WTC11 (cell line): Measurements from ENCODE around the gene NAGS. TPM values are rescaled to one million over a fixed set of nuclear protein-coding genes. Genes with fewer than 3 reads are reported as not detected.
"Not testable (repeated sequence)": the region's sequence is repeated elsewhere in the genome, so short reads cannot be mapped to it uniquely, and the experiment has no call there.

Experiments
- ATAC-seq: fragments of 200-7000 bp; cut with Tn5 transposase; 2 replicates; pipeline ENCODE4 v1.10.0; 2021; ENCODE audit warnings: mild to moderate bottlenecking, moderate library complexity
- CTCF ChIA-PET: fragments of 300-600 bp; sonication (Branson Sonifier 250); formaldehyde crosslinking; loops from one replicate; lab custom pipeline; 2021; ENCODE audit warnings: antibody characterized with exemption; lab: Charles Lee
- POLR2A ChIA-PET: fragments of 350-600 bp; sonication (Branson Sonifier 250); formaldehyde crosslinking; loops from one replicate; lab custom pipeline; 2021; ENCODE audit warnings: antibody characterized with exemption; lab: Charles Lee
- DNase-seq: peaks from one replicate; pipeline ENCODE4 v3.0.0; 2021; ENCODE audit warnings: low spot score
- H3K27ac Mint-ChIP-seq: 2 replicates; pipeline ENCODE4 v1.8.0; 2021; ENCODE audit warnings: mixed read lengths
- H3K27me3 Mint-ChIP-seq: 2 replicates; pipeline ENCODE4 v1.8.0; 2021; ENCODE audit warnings: low read depth, mild to moderate bottlenecking, moderate library complexity, mixed read lengths
- H3K36me3 Mint-ChIP-seq: 2 replicates; pipeline ENCODE4 v1.8.0; 2021; ENCODE audit warnings: mixed read lengths
- H3K4me1 Mint-ChIP-seq: 2 replicates; pipeline ENCODE4 v1.8.0; 2022; ENCODE audit warnings: mixed read lengths
- H3K4me3 Mint-ChIP-seq: 2 replicates; pipeline ENCODE4 v1.8.0; 2021; ENCODE audit warnings: mild to moderate bottlenecking, moderate library complexity, mixed read lengths
- H3K9me3 Mint-ChIP-seq: 2 replicates; pipeline ENCODE4 v1.8.0; 2021; ENCODE audit warnings: mixed read lengths
- CREM ChIP-seq: sonication (generic); formaldehyde crosslinking; IDR thresholded peaks from 2 replicates; pipeline ENCODE4 v1.8.1; 2022; ENCODE audit warnings: mild to moderate bottlenecking, missing genetic modification reagents, moderate library complexity
- E2F4 ChIP-seq: sonication (generic); formaldehyde crosslinking; IDR thresholded peaks from 2 replicates; pipeline ENCODE4 v1.8.1; 2022; ENCODE audit warnings: low read depth, mild to moderate bottlenecking, moderate library complexity, missing genetic modification reagents, borderline replicate concordance
- E2F5 ChIP-seq: sonication (generic); formaldehyde crosslinking; IDR thresholded peaks from 2 replicates; pipeline ENCODE4 v1.8.1; 2022; ENCODE audit warnings: mild to moderate bottlenecking, moderate library complexity, missing genetic modification reagents
- ETV6 ChIP-seq: sonication (generic); formaldehyde crosslinking; IDR thresholded peaks from 2 replicates; pipeline ENCODE4 v1.8.1; 2022; ENCODE audit warnings: mild to moderate bottlenecking, missing genetic modification reagents
- FOXP4 ChIP-seq: sonication (generic); formaldehyde crosslinking; IDR thresholded peaks from 2 replicates; pipeline ENCODE4 v1.8.0; 2022; ENCODE audit warnings: mild to moderate bottlenecking, missing genetic modification reagents
- NFE2L1 ChIP-seq: sonication (generic); formaldehyde crosslinking; IDR thresholded peaks from 2 replicates; pipeline ENCODE4 v1.8.1; 2023; ENCODE audit warnings: missing genetic modification reagents
- NR3C1 ChIP-seq: sonication (generic); formaldehyde crosslinking; conservative IDR thresholded peaks from 2 replicates; pipeline ENCODE4 v1.8.1; 2023; ENCODE audit warnings: low read depth, mild to moderate bottlenecking, missing genetic modification reagents
- PRDM15 ChIP-seq: sonication (generic); formaldehyde crosslinking; IDR thresholded peaks from 2 replicates; pipeline ENCODE4 v1.8.0; 2022; ENCODE audit warnings: missing genetic modification reagents
- SMAD3 ChIP-seq: sonication (generic); formaldehyde crosslinking; IDR thresholded peaks from 2 replicates; pipeline ENCODE4 v1.8.0; 2022; ENCODE audit warnings: missing genetic modification reagents, mild to moderate bottlenecking, borderline replicate concordance
- SMAD4 ChIP-seq: sonication (generic); formaldehyde crosslinking; IDR thresholded peaks from 2 replicates; pipeline ENCODE4 v1.8.0; 2022; ENCODE audit warnings: mild to moderate bottlenecking, missing genetic modification reagents
- ZBTB43 ChIP-seq: sonication (generic); formaldehyde crosslinking; IDR thresholded peaks from 2 replicates; pipeline ENCODE4 v1.8.1; 2023; ENCODE audit warnings: mild to moderate bottlenecking, missing genetic modification reagents
- ZNF121 ChIP-seq: sonication (generic); formaldehyde crosslinking; IDR thresholded peaks from 2 replicates; pipeline ENCODE4 v1.8.0; 2023; ENCODE audit warnings: missing genetic modification reagents
- ZNF396 ChIP-seq: fragments of 250-450 bp; sonication (Bioruptor Pico); IDR thresholded peaks from 2 replicates; pipeline ENCODE4 v1.8.0; 2021; ENCODE audit warnings: mild to moderate bottlenecking, moderate library complexity, borderline replicate concordance
- total RNA-seq: library from RNA; stranded (reverse); gene quantifications from 3 replicates; pipeline ENCODE4 v1.2.3, GENCODE V29; 2021

NAGS gene
- total RNA-seq, 1 experiment from 2014 or later, result 8.6 TPM

GRCh38 chr17:44045486-44045885 lies 41.1 kb downstream of the NAGS start:
- POLR2A ChIA-PET, result no interaction called here
- H3K4me3 Mint-ChIP-seq, result no peak overlapping the region
- no peaks in the 10 kb centered on the region for H3K27me3 Mint-ChIP-seq
- peaks cover 16% of the 10 kb centered on the region for H3K4me1 Mint-ChIP-seq
- CTCF ChIA-PET, result interaction anchor here (0.6 to 0.7 kb wide), 2 partner anchors 52 to 62 kb away, joined by 3 read pairs; no protein-coding TSS in a partner anchor
- H3K9me3 Mint-ChIP-seq, result 0 out of 2 replicates have a peak, but pooled peaks cover 3% of the 10 kb centered on the region
- H3K36me3 Mint-ChIP-seq, result peaks cover 28% of the 10 kb centered on the region
- DNase-seq (no peak), ATAC-seq (no peak)
- H3K27ac Mint-ChIP-seq, result no peak overlapping the region; the same call in 1 of the 2 replicates
- TF ChIP-seq NR3C1 (CRISPR knock-in tag) (no peak), E2F5 (no peak), NFE2L1 (CRISPR knock-in tag) (no peak), E2F4 (CRISPR knock-in tag) (no peak), CREM (no peak), SMAD3 (CRISPR knock-in tag) (no peak), ZBTB43 (CRISPR knock-in tag) (no peak), ZNF396 (CRISPR knock-in tag) (no peak), PRDM15 (CRISPR knock-in tag) (no peak), ETV6 (CRISPR knock-in tag) (no peak), SMAD4 (no peak)
- TF ChIP-seq, all 79 proteins: peak for 0

- ATAC-seq, H3K4me3 Mint-ChIP-seq, H3K27me3 Mint-ChIP-seq, POLR2A ChIA-PET, DNase-seq, H3K9me3 Mint-ChIP-seq: not testable (repeated sequence)
- Mint-ChIP-seq H3K36me3 (peaks cover 37% of the 10 kb centered on the region), H3K4me1 (peaks cover 16% of the 10 kb centered on the region), H3K27ac (peak overlapping the region; percentile 57; the same call in 1 of the 2 replicates)
- CTCF ChIA-PET, result interaction anchor here (0.7 kb wide), 1 partner anchor 37 kb away, joined by 4 read pairs; no protein-coding TSS in a partner anchor
These were observed 42.5 kb downstream of the NAGS start for GRCh38 chr17:44046893-44047292.

- Mint-ChIP-seq H3K9me3 (0 out of 2 replicates have a peak, but pooled peaks cover 3% of the 10 kb centered on the region), H3K27me3 (no peaks in the 10 kb centered on the region), H3K4me3 (no peak overlapping the region), H3K27ac (no peak overlapping the region), H3K4me1 (peaks cover 9% of the 10 kb centered on the region), H3K36me3 (peaks cover 59% of the 10 kb centered on the region)
- TF ChIP-seq ZNF121 (peak; percentile 93), FOXP4 (no peak)
- ChIA-PET POLR2A (no interaction called here), CTCF (interaction anchor here (1.0 kb wide), 1 partner anchor 119 kb away, joined by 3 read pairs; no protein-coding TSS in a partner anchor)
- ATAC-seq (no peak), DNase-seq (no peak)
These were observed 45.1 kb downstream of the NAGS start for GRCh38 chr17:44049294-44050060.
